Hepatocyte (in vitro differentiated cells): ENCODE results near the gene GRAMD1A.

Experiments
- EZH2 ChIP-seq: fragments of 200-600 bp; sonication (generic); IDR thresholded peaks from 2 replicates; pipeline ENCODE4 v1.6.1; 2016; ENCODE audit warnings: antibody characterized with exemption, mild to moderate bottlenecking, borderline replicate concordance
- TF ChIP-seq, protein P1 (sequence below): fragments of 200-600 bp; sonication (generic); IDR thresholded peaks from 2 replicates; pipeline ENCODE4 v1.5.1; 2016; ENCODE audit warnings: antibody characterized with exemption, mild to moderate bottlenecking; ENCODE audit not compliant: poor library complexity

DNA sequence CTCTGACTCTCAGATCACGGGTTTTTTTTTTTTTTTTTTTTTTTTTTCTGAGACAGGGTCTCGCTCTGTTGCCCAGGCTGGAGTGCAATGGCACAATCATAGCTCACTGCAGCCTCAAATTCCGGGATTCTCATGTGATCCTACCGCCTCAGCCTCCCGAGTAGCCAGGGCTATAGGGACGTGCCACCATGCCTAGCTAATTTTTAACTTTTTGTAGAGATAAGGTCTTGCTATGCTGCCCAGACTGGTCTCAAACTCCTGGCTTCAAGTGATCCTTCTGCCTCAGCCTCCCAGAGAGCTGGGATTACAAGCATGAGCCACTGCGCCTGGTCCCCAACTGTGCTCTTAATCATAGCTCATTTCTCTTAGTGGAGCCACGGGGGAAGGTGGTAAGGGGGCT, 4.6 kb upstream of the GRAMD1A start:
- TF ChIP-seq EZH2: no peak
- TF ChIP-seq, protein P1, sequence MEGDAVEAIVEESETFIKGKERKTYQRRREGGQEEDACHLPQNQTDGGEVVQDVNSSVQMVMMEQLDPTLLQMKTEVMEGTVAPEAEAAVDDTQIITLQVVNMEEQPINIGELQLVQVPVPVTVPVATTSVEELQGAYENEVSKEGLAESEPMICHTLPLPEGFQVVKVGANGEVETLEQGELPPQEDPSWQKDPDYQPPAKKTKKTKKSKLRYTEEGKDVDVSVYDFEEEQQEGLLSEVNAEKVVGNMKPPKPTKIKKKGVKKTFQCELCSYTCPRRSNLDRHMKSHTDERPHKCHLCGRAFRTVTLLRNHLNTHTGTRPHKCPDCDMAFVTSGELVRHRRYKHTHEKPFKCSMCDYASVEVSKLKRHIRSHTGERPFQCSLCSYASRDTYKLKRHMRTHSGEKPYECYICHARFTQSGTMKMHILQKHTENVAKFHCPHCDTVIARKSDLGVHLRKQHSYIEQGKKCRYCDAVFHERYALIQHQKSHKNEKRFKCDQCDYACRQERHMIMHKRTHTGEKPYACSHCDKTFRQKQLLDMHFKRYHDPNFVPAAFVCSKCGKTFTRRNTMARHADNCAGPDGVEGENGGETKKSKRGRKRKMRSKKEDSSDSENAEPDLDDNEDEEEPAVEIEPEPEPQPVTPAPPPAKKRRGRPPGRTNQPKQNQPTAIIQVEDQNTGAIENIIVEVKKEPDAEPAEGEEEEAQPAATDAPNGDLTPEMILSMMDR: no peak
